Muscle of leg (tissue), 11 donors: ENCODE results near the gene POU5F1. TPM values are rescaled to one million over a fixed set of nuclear protein-coding genes. Genes with fewer than 3 reads are reported as not detected.

Source experiments
- DNase-seq: peaks from one replicate; pipeline ENCODE4 v3.0.0; 2013
- H3K27ac ChIP-seq: one replicate; pipeline ENCODE4 v1.5.1; 2013; ENCODE audit warnings: mild to moderate bottlenecking, low read length, control low read depth
- H3K27me3 ChIP-seq: one replicate; pipeline ENCODE4 v1.6.1; 2013; ENCODE audit warnings: low read length; ENCODE audit not compliant: control insufficient read depth, insufficient read depth
- H3K36me3 ChIP-seq: one replicate; pipeline ENCODE4 v1.6.1; 2013; ENCODE audit warnings: low read length; ENCODE audit not compliant: control insufficient read depth, insufficient read depth
- H3K4me1 ChIP-seq: one replicate; pipeline ENCODE4 v1.6.1; 2013; ENCODE audit warnings: low read length; ENCODE audit not compliant: control insufficient read depth, insufficient read depth
- H3K4me3 ChIP-seq: one replicate; pipeline ENCODE4 v1.5.1; 2013; ENCODE audit warnings: low read length, control low read depth
- H3K9me3 ChIP-seq: replicated peaks from 2 replicates; pipeline ENCODE4 v1.6.1; 2013; ENCODE audit warnings: low read depth, low read length; ENCODE audit not compliant: control insufficient read depth
- WGBS: methylation state at CpG from one replicate; pipeline ENCODE4 v1.1.5; 2013; ENCODE audit warnings: missing lambda C conversion rate; ENCODE audit not compliant: insufficient coverage; 5-methylcytosine and 5-hydroxymethylcytosine counted together
- polyA plus RNA-seq, 8 donors: library from polyadenylated mRNA; unstranded; fragments of 120-200 nt; gene quantifications; one replicate each; pipeline versions ENCODE4 v1.2.1 to v1.2.3, GENCODE V29; 2013; ENCODE audit warnings: inconsistent platforms in 1 of 8, low replicate concordance in 1 of 8; ENCODE audit not compliant: insufficient read length in 8 of 8, insufficient read depth in 1 of 8
- total RNA-seq: library from RNA; stranded (reverse); fragments of 120-200 nt; gene quantifications from one replicate; pipeline ENCODE4 v1.2.4, GENCODE V29; 2013

Gene POU5F1
- total and polyA plus RNA-seq, 9 donors = 0.13 to 1.3 (median 0.44) TPM

GRCh38 chr6:31144296-31144969 is 26.0 kb downstream of the POU5F1 start:
- H3K4me3 ChIP-seq = no peak overlapping the region
- H3K4me1 ChIP-seq = peaks cover 14% of the 10 kb centered on the region
- H3K9me3 ChIP-seq = no peaks in the 10 kb centered on the region
- H3K27ac ChIP-seq = no peak overlapping the region
- no peaks in the 10 kb centered on the region for H3K27me3 ChIP-seq
- 82% methylated on average over 13 of the region's 18 CpGs for WGBS
- no peak for DNase-seq
- peaks cover 27% of the 10 kb centered on the region for H3K36me3 ChIP-seq

GRCh38 chr6:31143148-31143547 is 27.3 kb downstream of the POU5F1 start:
- Histone ChIP-seq H3K36me3 (peaks cover 23% of the 10 kb centered on the region), H3K4me3 (no peak overlapping the region)
- 15% methylated on average over 5 of the region's 11 CpGs for WGBS

GRCh38 chr6:31142361-31142761 is 28.1 kb downstream of the POU5F1 start:
- H3K27ac ChIP-seq = peak overlapping the region; percentile 57

More at GRCh38 chr6:31143148-31143547, 27.3 kb downstream of the POU5F1 start:
- Histone ChIP-seq H3K27ac (no peak overlapping the region), H3K27me3 (no peaks in the 10 kb centered on the region), H3K9me3 (no peaks in the 10 kb centered on the region), H3K4me1 (peaks cover 17% of the 10 kb centered on the region)
- peak; percentile 86 for DNase-seq

GRCh38 chr6:31140643-31141042 is 29.8 kb downstream of the POU5F1 start:
- no peak for DNase-seq
- Histone ChIP-seq H3K9me3 (no peaks in the 10 kb centered on the region), H3K27ac (no peak overlapping the region), H3K36me3 (peaks cover 18% of the 10 kb centered on the region), H3K27me3 (no peaks in the 10 kb centered on the region), H3K4me1 (peaks cover 22% of the 10 kb centered on the region), H3K4me3 (no peak overlapping the region)
- 79% methylated on average over 11 of the region's 15 CpGs for WGBS

More at GRCh38 chr6:31142361-31142761, 28.1 kb downstream of the POU5F1 start:
- peaks cover 22% of the 10 kb centered on the region for H3K4me1 ChIP-seq
- H3K4me3 ChIP-seq = no peak overlapping the region
- peaks cover 23% of the 10 kb centered on the region for H3K36me3 ChIP-seq
- no peaks in the 10 kb centered on the region for H3K9me3 ChIP-seq
- no peaks in the 10 kb centered on the region for H3K27me3 ChIP-seq
- 18% methylated on average over 1 of the region's 2 CpGs for WGBS
- peak; percentile 73 for DNase-seq

GRCh38 chr6:31139599-31139998 is 30.9 kb downstream of the POU5F1 start:
- H3K9me3 ChIP-seq = no peaks in the 10 kb centered on the region
- H3K4me3 ChIP-seq = no peak overlapping the region
- peak; percentile 23 for DNase-seq
- H3K27me3 ChIP-seq = no peaks in the 10 kb centered on the region
- no peak overlapping the region for H3K27ac ChIP-seq
- H3K36me3 ChIP-seq = peaks cover 8% of the 10 kb centered on the region
- 4% methylated on average over 4 of the region's 4 CpGs for WGBS
- peaks cover 22% of the 10 kb centered on the region for H3K4me1 ChIP-seq

- peaks cover 4% of the 10 kb centered on the region for H3K36me3 ChIP-seq
- WGBS = 96% methylated on average over 4 of the region's 4 CpGs
- no peak for DNase-seq
- H3K4me1 ChIP-seq = peaks cover 22% of the 10 kb centered on the region
- no peak within 1 kb of the TSS for H3K4me3 ChIP-seq
- no peaks in the 10 kb centered on the region for H3K9me3 ChIP-seq
- H3K27me3 ChIP-seq = no peaks in the 10 kb centered on the region
- no peak within 1 kb of the TSS for H3K27ac ChIP-seq
These were observed 31.5 kb downstream of the POU5F1 start, which contains the start of gene PSORS1C2 for GRCh38 chr6:31138982-31139381. TSS of gene PSORS1C2 (minus strand) at chr6:31139066. CDS start at chr6:31139026, 40 bp downstream.

GRCh38 chr6:31135710-31136109 is 34.8 kb downstream of the POU5F1 start:
- Histone ChIP-seq H3K9me3 (no peaks in the 10 kb centered on the region), H3K36me3 (no peaks in the 10 kb centered on the region), H3K4me3 (no peak overlapping the region), H3K27me3 (no peaks in the 10 kb centered on the region), H3K27ac (no peak overlapping the region), H3K4me1 (peaks cover 10% of the 10 kb centered on the region)
- no peak for DNase-seq
- WGBS = no CpG with 5 or more reads among the region's 10 CpGs

GRCh38 chr6:31132806-31133205 is 37.7 kb downstream of the POU5F1 start:
- H3K36me3 ChIP-seq = no peaks in the 10 kb centered on the region
- peaks cover 5% of the 10 kb centered on the region for H3K27me3 ChIP-seq
- peaks cover 3% of the 10 kb centered on the region for H3K4me1 ChIP-seq
- H3K27ac ChIP-seq = no peak overlapping the region
- H3K9me3 ChIP-seq = no peaks in the 10 kb centered on the region
- WGBS = 62% methylated on average over 6 of the region's 6 CpGs
- no peak for DNase-seq
- H3K4me3 ChIP-seq = no peak overlapping the region

- no peaks in the 10 kb centered on the region for H3K4me1 ChIP-seq
- peaks cover 5% of the 10 kb centered on the region for H3K27me3 ChIP-seq
- no peaks in the 10 kb centered on the region for H3K36me3 ChIP-seq
- no peaks in the 10 kb centered on the region for H3K9me3 ChIP-seq
- 100% methylated on average over 1 of the region's 3 CpGs for WGBS
- H3K27ac ChIP-seq = no peak overlapping the region
- DNase-seq = no peak
- no peak overlapping the region for H3K4me3 ChIP-seq
These were observed 38.9 kb downstream of the POU5F1 start for GRCh38 chr6:31131595-31131994.

GRCh38 chr6:31130751-31131150 is 39.7 kb downstream of the POU5F1 start:
- Histone ChIP-seq H3K27ac (no peak overlapping the region), H3K4me3 (no peak overlapping the region), H3K9me3 (no peaks in the 10 kb centered on the region), H3K36me3 (no peaks in the 10 kb centered on the region), H3K4me1 (no peaks in the 10 kb centered on the region), H3K27me3 (peaks cover 5% of the 10 kb centered on the region)
- no peak for DNase-seq
- 100% methylated on average over 1 of the region's 3 CpGs for WGBS
